Measurements from ENCODE around the gene ZNF710. TPM values are rescaled to one million over a fixed set of nuclear protein-coding genes. Genes with fewer than 3 reads are reported as not detected.

Gene ZNF710
- total RNA-seq, 1 experiment from 2014 or later: 40.7 TPM

DNA sequence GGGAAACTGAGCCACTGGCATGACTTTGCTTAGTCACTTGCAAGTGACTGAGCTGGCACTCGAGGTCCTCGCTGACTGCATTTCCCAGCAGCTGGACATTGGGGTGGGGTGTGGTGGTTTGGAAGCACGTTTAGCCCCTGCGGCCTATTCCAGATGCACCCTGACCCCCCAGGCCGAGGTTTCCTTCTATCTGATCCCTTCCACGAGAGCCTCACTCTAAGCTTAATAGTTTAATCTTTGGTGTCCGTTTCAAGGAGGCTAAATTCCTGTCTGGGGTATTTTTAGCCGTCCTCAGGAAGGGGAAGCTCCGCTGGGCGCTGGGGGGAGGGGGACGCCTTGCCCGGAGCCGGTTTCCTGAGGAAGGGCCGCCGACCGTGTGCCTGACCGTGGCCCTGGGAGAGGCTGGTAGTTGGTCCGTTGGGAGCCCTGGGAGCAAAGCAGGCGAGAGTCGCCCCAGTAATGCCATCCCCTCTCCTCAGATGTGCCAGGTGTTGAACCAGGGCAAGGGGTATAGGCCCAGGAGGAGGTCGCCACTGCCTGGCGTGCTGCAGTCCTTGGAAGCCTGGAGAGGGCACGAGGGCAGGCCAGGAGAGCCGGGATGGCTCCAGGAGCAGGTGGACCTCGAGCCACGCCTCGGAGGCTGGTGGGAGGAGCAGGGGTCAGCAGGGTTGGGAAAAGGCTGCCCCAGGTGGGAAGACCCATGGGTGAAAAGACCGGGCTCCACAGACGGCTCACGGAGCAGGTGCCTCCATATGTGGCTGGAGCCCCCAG, 64.0 kb downstream of the ZNF710 start:
- H4K20me1 ChIP-seq (ENCODE audit: control insufficient read depth, insufficient read depth, insufficient read length): no peaks in the 10 kb centered on the region

More for the DNA sequence above, 64.0 kb downstream of the ZNF710 start:
- TF ChIP-seq, protein P1, sequence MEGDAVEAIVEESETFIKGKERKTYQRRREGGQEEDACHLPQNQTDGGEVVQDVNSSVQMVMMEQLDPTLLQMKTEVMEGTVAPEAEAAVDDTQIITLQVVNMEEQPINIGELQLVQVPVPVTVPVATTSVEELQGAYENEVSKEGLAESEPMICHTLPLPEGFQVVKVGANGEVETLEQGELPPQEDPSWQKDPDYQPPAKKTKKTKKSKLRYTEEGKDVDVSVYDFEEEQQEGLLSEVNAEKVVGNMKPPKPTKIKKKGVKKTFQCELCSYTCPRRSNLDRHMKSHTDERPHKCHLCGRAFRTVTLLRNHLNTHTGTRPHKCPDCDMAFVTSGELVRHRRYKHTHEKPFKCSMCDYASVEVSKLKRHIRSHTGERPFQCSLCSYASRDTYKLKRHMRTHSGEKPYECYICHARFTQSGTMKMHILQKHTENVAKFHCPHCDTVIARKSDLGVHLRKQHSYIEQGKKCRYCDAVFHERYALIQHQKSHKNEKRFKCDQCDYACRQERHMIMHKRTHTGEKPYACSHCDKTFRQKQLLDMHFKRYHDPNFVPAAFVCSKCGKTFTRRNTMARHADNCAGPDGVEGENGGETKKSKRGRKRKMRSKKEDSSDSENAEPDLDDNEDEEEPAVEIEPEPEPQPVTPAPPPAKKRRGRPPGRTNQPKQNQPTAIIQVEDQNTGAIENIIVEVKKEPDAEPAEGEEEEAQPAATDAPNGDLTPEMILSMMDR (conservative IDR thresholded peaks at IDR 0.05): no peak
- H3K18ac ChIP-seq (ENCODE audit: insufficient read length, low read depth, low read length): peak overlapping the region; percentile 49
- DNase-seq: no peak
- H3K27ac ChIP-seq (ENCODE audit: insufficient read length, low read depth, low read length): no peak overlapping the region
- H2BK5ac ChIP-seq (ENCODE audit: insufficient read length, low read length): no peak overlapping the region
- peaks cover 32 to 38% of the 10 kb centered on the region in 2 experiments for H3K4me1 Mint-ChIP-seq
- no peak overlapping the region for H4K8ac ChIP-seq (replicated peaks; ENCODE audit: insufficient read length, low read depth, low read length)
- no peak overlapping the region for H3K4me2 ChIP-seq (ENCODE audit: insufficient read depth, insufficient read length, low read length)
- H3K27ac Mint-ChIP-seq: peak overlapping the region in 2 of 3 experiments; percentile 27 to 83; a peak in 2 of 7 replicates
- H3K23ac ChIP-seq (ENCODE audit: insufficient read length, low read depth, low read length): no peak overlapping the region
- peaks cover 25% of the 10 kb centered on the region; the same call in 1 of the 2 replicates for H3K4me1 ChIP-seq (ENCODE audit: insufficient read depth, low read length)
- peaks cover 0 to 15% (median 6%) of the 10 kb centered on the region in 3 experiments; a peak in 4 of 7 replicates for H3K36me3 Mint-ChIP-seq (ENCODE audit: insufficient read depth in 1 of 3, low read depth in 3 of 3)
- no peak overlapping the region for H3T11ph ChIP-seq (ENCODE audit: low read length)
- peak overlapping the region; percentile 76 for H3K14ac ChIP-seq (ENCODE audit: insufficient read depth, low read length)
- H2BK120ac ChIP-seq (ENCODE audit: low read depth, low read length, poor library complexity, severe bottlenecking): no peak overlapping the region
- H3K9me3 ChIP-seq (ENCODE audit: control insufficient read depth, low read depth, low read length): no peaks in the 10 kb centered on the region
- H2AK5ac ChIP-seq (ENCODE audit: insufficient read length, low read length): no peak overlapping the region
- no peak overlapping the region for H3K4ac ChIP-seq (ENCODE audit: low read depth, low read length)
- no peaks in the 10 kb centered on the region for H3K79me2 ChIP-seq (ENCODE audit: insufficient read depth, low read length)
- H2AFZ ChIP-seq (ENCODE audit: low read length): no peak overlapping the region
- H4K91ac ChIP-seq (ENCODE audit: insufficient read length, low read depth, low read length): no peak overlapping the region
- no peaks in the 10 kb centered on the region; a peak in 1 of 5 replicates for H3K9me3 Mint-ChIP-seq
- H4K5ac ChIP-seq (ENCODE audit: insufficient read length, low read depth, low read length): no peak overlapping the region
- no peak overlapping the region for H2BK15ac ChIP-seq (ENCODE audit: low read depth, low read length)
- no peak overlapping the region for H3K56ac ChIP-seq (ENCODE audit: insufficient read length, low read depth, low read length)
- no peak overlapping the region for H2BK20ac ChIP-seq (ENCODE audit: low read depth, low read length, poor library complexity, severe bottlenecking)
- no peaks in the 10 kb centered on the region for H3K23me2 ChIP-seq (ENCODE audit: insufficient read length, low read depth, low read length, poor library complexity, severe bottlenecking)
- H3K9ac ChIP-seq (ENCODE audit: extremely low read depth, insufficient read length, low read length): peak overlapping the region; percentile 27
- no CpG with 5 or more reads among the region's 30 CpGs for WGBS (ENCODE audit: extremely low coverage, insufficient read length, low lambda C conversion rate)
- no peak overlapping the region for H3K4me3 Mint-ChIP-seq
- no peaks in the 10 kb centered on the region for H3K27me3 Mint-ChIP-seq (ENCODE audit: low read depth)
- no peaks in the 10 kb centered on the region for H3K79me1 ChIP-seq (ENCODE audit: insufficient read depth, low read depth, low read length, poor library complexity, severe bottlenecking)
- peak overlapping the region; percentile 95 for H2BK12ac ChIP-seq (ENCODE audit: insufficient read length, low read depth, low read length)
- no peaks in the 10 kb centered on the region for H3K27me3 ChIP-seq (ENCODE audit: insufficient read depth, low read length)
